Fibroblast of pulmonary artery (primary cell): Measurements from ENCODE around the gene KIF19.

ENCODE experiments used
- DNase-seq: peaks from one replicate; pipeline ENCODE4 v3.0.0-alpha.2; 2010; ENCODE audit warnings: low read depth
- H3K4me3 ChIP-seq: replicated peaks from 2 replicates; pipeline ENCODE4 v1.5.1; 2011; ENCODE audit warnings: low read depth, mild to moderate bottlenecking, control low read depth, low read length, moderate library complexity
- TF ChIP-seq, protein P1 (sequence below): IDR thresholded peaks from 2 replicates; pipeline ENCODE4 v1.5.1; 2011; ENCODE audit warnings: mild to moderate bottlenecking, control low read depth, low read length, inconsistent platforms; ENCODE audit errors: missing control alignments

KIF19 gene

DNA sequence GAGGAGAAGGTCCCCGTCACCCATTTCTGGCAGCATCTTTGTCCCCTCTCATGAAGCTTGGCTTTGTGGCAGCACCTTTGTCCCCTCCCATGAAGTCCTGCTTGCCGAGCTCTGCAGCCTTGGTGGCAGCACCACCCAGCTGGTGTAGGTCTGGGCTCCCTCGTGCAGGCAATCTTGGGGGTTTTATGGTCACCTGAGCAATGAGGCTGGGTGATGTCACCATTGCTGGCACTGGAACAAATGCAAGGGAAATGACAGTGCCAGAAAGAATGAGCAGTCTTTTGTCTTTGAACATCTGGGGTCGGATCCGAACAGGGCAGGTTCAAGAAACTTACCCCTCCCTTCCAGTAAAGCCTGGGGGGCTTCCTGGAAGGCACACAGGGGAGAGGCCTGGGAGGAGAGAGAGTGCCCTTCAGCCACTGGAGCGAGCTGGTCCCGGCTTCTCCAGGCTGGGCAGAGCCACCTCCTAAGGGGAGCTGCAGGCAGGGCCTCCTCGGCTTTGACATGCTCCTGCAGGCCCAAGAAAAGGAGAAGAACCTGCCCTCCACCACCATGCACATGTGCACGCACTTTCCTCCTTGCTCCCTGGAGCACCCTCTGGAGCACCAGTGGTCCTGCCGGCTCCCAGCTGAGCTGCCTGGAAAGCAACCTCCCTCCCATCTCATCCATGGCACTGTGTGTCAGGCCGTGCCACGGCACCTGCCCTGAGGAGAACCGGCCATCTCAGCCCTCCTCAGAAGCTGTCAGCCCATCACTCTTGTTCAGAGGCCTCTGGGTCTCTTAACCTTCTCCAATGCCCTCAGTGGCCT lies 19.6 kb downstream of the KIF19 start:
- TF ChIP-seq, protein P1, sequence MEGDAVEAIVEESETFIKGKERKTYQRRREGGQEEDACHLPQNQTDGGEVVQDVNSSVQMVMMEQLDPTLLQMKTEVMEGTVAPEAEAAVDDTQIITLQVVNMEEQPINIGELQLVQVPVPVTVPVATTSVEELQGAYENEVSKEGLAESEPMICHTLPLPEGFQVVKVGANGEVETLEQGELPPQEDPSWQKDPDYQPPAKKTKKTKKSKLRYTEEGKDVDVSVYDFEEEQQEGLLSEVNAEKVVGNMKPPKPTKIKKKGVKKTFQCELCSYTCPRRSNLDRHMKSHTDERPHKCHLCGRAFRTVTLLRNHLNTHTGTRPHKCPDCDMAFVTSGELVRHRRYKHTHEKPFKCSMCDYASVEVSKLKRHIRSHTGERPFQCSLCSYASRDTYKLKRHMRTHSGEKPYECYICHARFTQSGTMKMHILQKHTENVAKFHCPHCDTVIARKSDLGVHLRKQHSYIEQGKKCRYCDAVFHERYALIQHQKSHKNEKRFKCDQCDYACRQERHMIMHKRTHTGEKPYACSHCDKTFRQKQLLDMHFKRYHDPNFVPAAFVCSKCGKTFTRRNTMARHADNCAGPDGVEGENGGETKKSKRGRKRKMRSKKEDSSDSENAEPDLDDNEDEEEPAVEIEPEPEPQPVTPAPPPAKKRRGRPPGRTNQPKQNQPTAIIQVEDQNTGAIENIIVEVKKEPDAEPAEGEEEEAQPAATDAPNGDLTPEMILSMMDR: no peak
- peak; percentile 32 for DNase-seq

DNA sequence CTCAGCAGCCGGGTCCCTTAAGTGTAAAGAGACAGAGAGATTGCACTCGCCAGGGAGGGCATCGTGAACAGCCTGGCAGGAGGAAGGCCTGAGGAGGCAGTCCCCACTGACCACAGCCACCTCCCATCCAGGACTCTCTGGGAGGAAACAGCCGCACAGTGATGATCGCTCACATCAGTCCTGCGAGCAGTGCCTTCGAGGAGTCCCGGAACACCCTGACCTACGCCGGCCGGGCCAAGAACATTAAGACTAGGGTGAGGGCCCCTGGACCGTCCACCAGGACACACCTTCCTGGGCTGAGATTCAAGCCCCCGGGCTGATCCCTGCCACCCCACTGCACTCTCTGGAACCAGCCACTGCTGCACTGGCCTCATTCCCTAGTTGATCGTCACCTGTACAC lies 21.6 kb downstream of the KIF19 start:
- no peak overlapping the region for H3K4me3 ChIP-seq
- no peak for DNase-seq
- TF ChIP-seq, protein P1: no peak

More for the DNA sequence above, 19.6 kb downstream of the KIF19 start:
- no peak overlapping the region for H3K4me3 ChIP-seq

DNA sequence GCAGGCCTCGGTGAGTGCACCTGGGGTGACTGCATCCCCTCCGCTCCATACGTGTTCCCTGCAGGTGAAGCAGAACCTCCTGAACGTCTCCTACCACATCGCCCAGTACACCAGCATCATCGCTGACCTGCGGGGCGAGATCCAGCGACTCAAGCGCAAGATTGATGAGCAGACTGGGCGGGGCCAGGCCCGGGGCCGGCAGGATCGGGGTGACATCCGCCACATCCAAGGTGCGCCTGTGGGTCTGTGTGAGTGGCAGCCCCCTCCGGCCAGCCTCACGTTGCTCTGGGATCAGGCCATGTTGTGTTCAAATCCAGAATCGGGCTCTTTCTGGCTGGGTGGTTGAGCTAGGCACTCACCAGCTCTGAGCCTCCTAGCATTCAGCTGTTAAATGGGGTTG lies 23.1 kb downstream of the KIF19 start:
- DNase-seq: no peak
- TF ChIP-seq, protein P1: no peak
- no peak overlapping the region for H3K4me3 ChIP-seq

DNA sequence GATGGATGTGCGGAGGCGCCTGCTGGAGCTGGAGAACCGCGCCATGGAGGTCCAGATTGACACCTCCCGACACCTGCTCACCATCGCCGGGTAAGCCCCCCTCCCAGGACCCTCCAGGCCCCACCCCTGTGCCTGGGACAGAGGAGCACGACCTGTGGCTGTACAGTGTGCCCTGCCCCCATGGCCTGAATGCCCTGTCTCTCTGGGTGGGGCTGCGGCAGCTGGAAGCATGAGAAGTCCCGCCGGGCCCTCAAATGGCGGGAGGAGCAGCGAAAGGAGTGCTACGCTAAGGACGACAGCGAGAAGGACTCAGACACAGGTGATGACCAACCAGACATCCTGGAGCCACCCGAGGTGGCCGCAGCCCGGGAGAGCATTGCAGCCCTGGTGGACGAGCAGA lies 24.5 kb downstream of the KIF19 start:
- TF ChIP-seq, protein P1: no peak
- no peak for DNase-seq
- no peak overlapping the region for H3K4me3 ChIP-seq

DNA sequence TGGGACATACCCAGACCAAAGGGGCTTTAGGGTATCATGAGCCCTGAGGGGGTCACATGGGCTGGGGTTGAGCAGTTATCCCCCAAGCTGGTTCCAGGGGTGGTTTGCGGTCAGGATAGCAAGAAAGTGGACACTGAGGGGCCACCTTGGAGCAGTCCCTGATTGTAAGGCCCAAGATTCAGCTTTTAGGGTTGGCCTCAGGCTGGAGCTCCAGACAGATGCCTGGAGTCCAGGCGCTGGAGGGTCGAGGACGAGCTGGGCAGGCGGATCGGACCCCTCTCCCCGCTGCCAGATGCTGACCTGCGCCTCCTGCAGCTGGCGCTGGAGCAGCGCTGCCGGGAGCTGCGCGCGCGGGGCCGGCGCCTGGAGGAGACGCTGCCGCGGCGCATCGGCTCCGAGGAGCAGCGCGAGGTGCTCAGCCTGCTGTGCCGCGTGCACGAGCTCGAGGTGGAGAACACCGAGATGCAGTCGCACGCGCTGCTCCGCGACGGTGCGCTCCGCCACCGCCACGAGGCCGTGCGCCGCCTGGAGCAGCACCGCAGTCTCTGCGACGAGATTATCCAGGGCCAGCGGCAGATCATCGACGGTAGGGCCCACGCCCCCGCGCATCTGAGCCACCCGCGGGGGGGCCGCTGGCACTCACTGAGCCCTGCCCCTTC lies 25.7 kb downstream of the KIF19 start:
- no peak overlapping the region for H3K4me3 ChIP-seq
- no peak for DNase-seq
- TF ChIP-seq, protein P1: no peak

DNA sequence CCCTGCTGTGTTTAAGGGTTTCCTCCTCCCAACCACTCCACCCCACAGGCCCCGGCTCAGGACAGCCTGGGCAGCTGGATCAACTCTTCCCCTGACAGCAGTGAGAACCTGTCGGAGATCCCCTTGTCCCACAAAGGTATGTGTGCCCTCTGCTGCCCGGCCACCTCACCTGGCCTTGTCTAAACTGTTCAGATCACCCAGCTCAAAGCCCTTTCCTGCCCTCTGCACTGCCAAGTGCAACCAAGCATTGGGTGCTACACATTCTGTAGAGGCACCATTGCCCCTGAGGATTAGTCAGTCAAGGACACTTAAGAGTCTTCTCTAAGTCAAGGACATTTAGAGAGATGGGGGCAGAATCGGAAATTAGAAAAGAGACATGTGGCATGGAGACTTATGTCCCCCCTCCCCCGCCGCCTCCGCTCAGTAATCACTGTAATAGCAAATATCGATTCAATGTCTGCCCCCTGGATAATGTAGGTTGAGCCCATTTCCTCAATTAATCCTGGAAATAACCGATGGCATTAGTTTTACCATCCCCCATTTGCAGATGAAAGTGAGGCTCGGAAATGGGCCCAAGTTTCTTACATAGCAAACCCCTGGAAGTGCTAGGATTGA lies 27.5 kb downstream of the KIF19 start:
- TF ChIP-seq, protein P1: no peak
- no peak for DNase-seq

More for the DNA sequence above, 27.5 kb downstream of the KIF19 start:
- H3K4me3 ChIP-seq: no peak overlapping the region
